Heart right ventricle (tissue), 16 donors: ENCODE data around the gene CDR2L. TPM values are rescaled to one million over a fixed set of nuclear protein-coding genes. Genes with fewer than 3 reads are reported as not detected.
A peak's percentile ranks its signal among the peaks of the same experiment; 100 is the strongest.

Experiments used
- ATAC-seq, 8 donors: fragments of 200-7000 bp; cut with Tn5 transposase; one replicate each; pipeline ENCODE4 v1.9.1; 2020; ENCODE audit warnings: mild to moderate bottlenecking in 8 of 8, moderate library complexity in 8 of 8, moderate number of reproducible peaks in 1 of 8
- DNase-seq, 2 donors: peaks; one replicate each; pipeline ENCODE4 v3.0.0-alpha.2; 2020
- H3K27ac ChIP-seq, 10 donors: fragments of 200-600 bp; sonication (generic) in 2 of 10; one replicate each; pipeline versions ENCODE4 v1.5.0 to v1.8.0; 2020 to 2022; ENCODE audit warnings: mild to moderate bottlenecking in 3 of 10
- H3K27me3 ChIP-seq, 7 donors: fragments of 200-600 bp; one replicate each; pipeline ENCODE4 v1.8.0; 2021 to 2022; ENCODE audit warnings: mild to moderate bottlenecking in 2 of 7
- H3K36me3 ChIP-seq, 9 donors: fragments of 200-600 bp; sonication (generic) in 1 of 9; one replicate each; pipeline versions ENCODE4 v1.5.0 to v1.8.0; 2020 to 2022; ENCODE audit warnings: mild to moderate bottlenecking in 2 of 9
- H3K4me1 ChIP-seq, 9 donors: fragments of 200-600 bp; sonication (generic) in 1 of 9; one replicate each; pipeline versions ENCODE4 v1.5.0 to v1.8.0; 2020 to 2022; ENCODE audit warnings: mild to moderate bottlenecking in 4 of 9
- H3K4me3 ChIP-seq, 10 donors: fragments of 200-600 bp; sonication (generic) in 2 of 10; one replicate each; pipeline versions ENCODE4 v1.5.0 to v1.8.0; 2020 to 2022; ENCODE audit warnings: mild to moderate bottlenecking in 7 of 10, moderate library complexity in 2 of 10
- H3K9me3 ChIP-seq, 11 donors: fragments of 200-600 bp in 10 of 11; sonication (generic) in 2 of 11; one replicate each; pipeline versions ENCODE4 v1.5.0 to v1.8.0; 2013 to 2022; ENCODE audit warnings: mild to moderate bottlenecking in 2 of 11, control low read depth in 1 of 11, moderate library complexity in 1 of 11
- CTCF ChIP-seq, 9 donors: fragments of 200-600 bp; sonication (generic) in 2 of 9; IDR thresholded peaks; one replicate each; pipeline versions ENCODE4 v1.5.0 to v1.8.0; 2021 to 2022; ENCODE audit warnings: antibody characterized with exemption in 9 of 9, mild to moderate bottlenecking in 5 of 9, moderate library complexity in 1 of 9
- WGBS, 2 donors: extraction: QIAGEN DNeasy Blood & Tissue Kit; methylation state at CpG; one replicate each; pipeline ENCODE4 v1.1.7; 2013; ENCODE audit warnings: inconsistent platforms in 1 of 2; 5-methylcytosine and 5-hydroxymethylcytosine counted together
- intact Hi-C, 10 donors: fragments of 100-400 bp; cut with DNase I; formaldehyde crosslinking; loops; one replicate each; pipeline versions ENCODE4 v1.11.1 to v1.14.2; 2022
- long read RNA-seq, 3 donors: library from polyadenylated mRNA; unstranded; transcript quantifications; one replicate each; pipeline ENCODE4 v2.0.0, GENCODE V29; 2020 to 2021
- polyA plus RNA-seq, 2 donors: library from polyadenylated mRNA; stranded (reverse); fragments of 200-250 nt; gene quantifications; one replicate each; pipeline ENCODE4 v1.2.3, GENCODE V29; 2013
- total RNA-seq, 10 donors: library from RNA; stranded (reverse); fragmentation: NEBNext Ultra II Directional in 3 of 10; extraction: Animal tissue kit (Norgen Biotek cat#: 25700) in 3 of 10; gene quantifications; one replicate each; pipeline versions ENCODE4 v1.2.1 to v1.2.4, GENCODE V29; 2021 to 2023
- donor health status: Arrhythmogenic right ventricular cardiomyopathy.
- donor health status: ischemic (EF 13 %, LVEDD 7.1; RV severe dilation, severe dysfunction).
- donor health status: healthy with polysubstance abuse.
- donor health status: DM: no; HTN: yes; CAD: no.
- donor health status: DM: no; HTN: no; CAD: no.
- donor health status: ischemic (EF 25% LVEDD 6.9; RV normal size, moderate dysfunction).
- donor health status: ischemic (EF 25% LVEDD 5.7; RV mildly dilated, moderate dysfunction).
- donor health status: healthy.
- donor health status: DM: yes; HTN: yes; CAD: no.
- donor health status: Ischemic cardiomyopathy.
- donor health status: ischemic (EF 35%, LVEDD 5.7; RV mildly dilated, moderate dysfunction).
- donor health status: nonischemic (EF 11% LVEDD 7.7; RV severe dilation, severe dysfunction).
- donor health status: DM: yes; HTN: yes; CAD: no.
- donor health status: PGD.
- donor health status: ischemic (EF 29% LVEDD 5.4; RV normal size, mild dysfunction).
- donor health status: nonischemic (EF 23%, LVEDD 6.1; RV moderate dilation, normal function).

CDR2L gene
- total RNA-seq (10 to 100 TPM; 10.8 to 25.3 (median 16.3) TPM), polyA plus RNA-seq (10 to 100 TPM in 1 of 2 donors, 1 to 10 TPM in 1; 8.5 to 11.9 TPM)
- long read RNA-seq, donor 1, partial matches to known transcripts = 1 of 25 reads
- long read RNA-seq, donor 1, other reads (novel, unspliced or antisense) = 20 of 25 reads
- long read RNA-seq, donor 2, partial matches to known transcripts = 0 of 12 reads
- long read RNA-seq, donor 2, other reads (novel, unspliced or antisense) = 11 of 12 reads
- long read RNA-seq, donor 3, partial matches to known transcripts = 14 of 15 reads
- long read RNA-seq, donor 3, other reads (novel, unspliced or antisense) = 1 of 15 reads

- 0% methylated on average over 36 to 51 of the region's 51 CpGs for WGBS, 2 donors
- DNase-seq (peak; percentile 96 to 97), ATAC-seq (peak; percentile 87 to 94 (median 92))
- Histone ChIP-seq H3K9me3 (no peaks in the 10 kb centered on the region), H3K27ac (peak within 1 kb of the TSS; percentile 87 to 100 (median 98)), H3K4me3 (peak within 1 kb of the TSS; percentile 63 to 92 (median 80)), H3K36me3 (peaks cover 0 to 4% (median 0%) of the 10 kb centered on the region in 9 donors), H3K4me1 (peaks cover 0 to 52% (median 30%) of the 10 kb centered on the region in 9 donors), H3K27me3 (peaks cover 0 to 17% (median 0%) of the 10 kb centered on the region in 7 donors)
- no peak for TF ChIP-seq CTCF (IDR thresholded peaks at IDR 0.05)
- intact Hi-C loops = loop anchor here in 5 of 10 donors (2.0 to 10.0 kb wide), 4 partner anchors 25 to 125 kb away; partner anchors contain the start of genes ATP5PD (in 3 of the 5), KCTD2 (in 3 of the 5) and MRPL58 (in 1 of the 5)
Measured at GRCh38 chr17:74987418-74987908, at the start of gene CDR2L. CDR2L (plus strand) TSS chr17:74987632; CDS start chr17:74988044, 412 bp downstream.

- Histone ChIP-seq H3K9me3 (no peaks in the 10 kb centered on the region), H3K36me3 (no peaks in the 10 kb centered on the region), H3K27ac (no peak overlapping the region), H3K4me1 (peaks cover 0 to 11% (median 9%) of the 10 kb centered on the region in 9 donors), H3K27me3 (peaks cover 9 to 87% (median 71%) of the 10 kb centered on the region in 7 donors), H3K4me3 (no peak overlapping the region)
- TF ChIP-seq CTCF (IDR thresholded peaks at IDR 0.05) = no peak
- intact Hi-C loops = no loop called here
- ATAC-seq (no peak), DNase-seq (no peak)
- 57 to 58% methylated on average over 8 of the region's 8 CpGs for WGBS, 2 donors
Measured at GRCh38 chr17:74938194-74938950, 49.1 kb upstream of the CDR2L start.

GRCh38 chr17:74939534-74939933, 47.9 kb upstream of the CDR2L start:
- DNase-seq = no peak
- no peak overlapping the region for H3K27ac ChIP-seq
- no peaks in the 10 kb centered on the region for H3K9me3 ChIP-seq
- H3K27me3 ChIP-seq = peaks cover 9 to 85% (median 67%) of the 10 kb centered on the region in 7 donors
- ATAC-seq = no peak
- no peak for TF ChIP-seq CTCF (IDR thresholded peaks at IDR 0.05)
- H3K36me3 ChIP-seq = no peaks in the 10 kb centered on the region
- H3K4me3 ChIP-seq = no peak overlapping the region
- intact Hi-C loops = no loop called here
- WGBS, 2 donors = 44 to 47% methylated on average over 8 of the region's 8 CpGs
- H3K4me1 ChIP-seq = peaks cover 0 to 11% (median 9%) of the 10 kb centered on the region in 9 donors

GRCh38 chr17:74941128-74941725, 46.2 kb upstream of the CDR2L start:
- Histone ChIP-seq H3K4me1 (peaks cover 0 to 3% (median under 1%) of the 10 kb centered on the region in 9 donors), H3K9me3 (no peaks in the 10 kb centered on the region), H3K27me3 (peaks cover 9 to 85% (median 50%) of the 10 kb centered on the region in 7 donors), H3K27ac (no peak overlapping the region), H3K4me3 (no peak overlapping the region), H3K36me3 (no peaks in the 10 kb centered on the region)
- no peak for DNase-seq
- TF ChIP-seq CTCF (IDR thresholded peaks at IDR 0.05) = no peak
- intact Hi-C loops = no loop called here
- 76 to 77% methylated on average over 21 of the region's 21 CpGs for WGBS, 2 donors
- ATAC-seq = no peak
